CD4-positive, alpha-beta T cell treated with Interleukin-17A for 1 hour (primary cell): ENCODE results near the gene UBE2I.

Experiments used
- DNase-seq: peaks from one replicate; pipeline ENCODE4 v3.0.0-alpha.2; 2020

The UBE2I gene

GRCh38 chr16:1330931-1331711, 21.7 kb downstream of the UBE2I start:
- DNase-seq, result no peak

GRCh38 chr16:1331712-1332617, 22.5 kb downstream of the UBE2I start:
- peak; percentile 77 for DNase-seq

GRCh38 chr16:1332618-1333148, 23.2 kb downstream of the UBE2I start:
- DNase-seq, result no peak

- peak; percentile 42 for DNase-seq
Observed at GRCh38 chr16:1333149-1333812, 23.8 kb downstream of the UBE2I start, which contains the start of gene BAIAP3. Gene BAIAP3, plus strand, starts transcription at chr16:1333645. Its CDS starts 4,905 bp downstream, at chr16:1338550.

- no peak for DNase-seq
Observed at GRCh38 chr16:1333854-1334700, 24.6 kb downstream of the UBE2I start.

GRCh38 chr16:1334739-1335138, 25.3 kb downstream of the UBE2I start:
- DNase-seq, result no peak

- no peak for DNase-seq
Observed at GRCh38 chr16:1335211-1335971, 26.0 kb downstream of the UBE2I start.

- DNase-seq, result no peak
Observed at GRCh38 chr16:1335996-1336395, 26.6 kb downstream of the UBE2I start.

GRCh38 chr16:1336619-1337018, 27.2 kb downstream of the UBE2I start:
- DNase-seq, result no peak

GRCh38 chr16:1337486-1337885, 28.1 kb downstream of the UBE2I start:
- DNase-seq, result no peak

- peak; percentile 16 for DNase-seq
Observed at GRCh38 chr16:1338119-1338730, 28.8 kb downstream of the UBE2I start.

- DNase-seq, result no peak
Observed at GRCh38 chr16:1338855-1339675, 29.6 kb downstream of the UBE2I start.

GRCh38 chr16:1340730-1341494, 31.5 kb downstream of the UBE2I start:
- DNase-seq, result no peak

- no peak for DNase-seq
Observed at GRCh38 chr16:1341495-1342420, 32.3 kb downstream of the UBE2I start.

- peak; percentile 99 for DNase-seq
Observed at GRCh38 chr16:1342526-1343427, 33.3 kb downstream of the UBE2I start.

- DNase-seq, result peak; percentile 11
Observed at GRCh38 chr16:1343428-1344242, 34.2 kb downstream of the UBE2I start.
